H9 (cell line): ENCODE data around the gene ALDH1A2. TPM values are rescaled to one million over a fixed set of nuclear protein-coding genes. Genes with fewer than 3 reads are reported as not detected.
"Not testable (repeated sequence)": the region's sequence is repeated elsewhere in the genome, so short reads cannot be mapped to it uniquely, and the experiment has no call there.

Source experiments
- DNase-seq: peaks from one replicate; pipeline ENCODE4 v3.0.0-alpha.2; 2017
- H2AFZ ChIP-seq: one replicate; pipeline ENCODE4 v1.6.1; 2013; ENCODE audit warnings: mild to moderate bottlenecking, low read length, control low read depth, moderate library complexity
- H2AK5ac ChIP-seq: 2 replicates; pipeline ENCODE4 v1.6.1; 2013; ENCODE audit warnings: low read length, control low read depth, mixed read lengths; ENCODE audit not compliant: insufficient read length
- H2BK120ac ChIP-seq: one replicate; pipeline ENCODE4 v1.6.1; 2013; ENCODE audit warnings: low read depth, mild to moderate bottlenecking, low read length, control low read depth, inconsistent platforms; ENCODE audit not compliant: poor library complexity, severe bottlenecking
- H2BK12ac ChIP-seq: 2 replicates; pipeline ENCODE4 v1.6.1; 2013; ENCODE audit warnings: low read length, control low read depth, mixed read lengths, low read depth; ENCODE audit not compliant: insufficient read length
- H2BK15ac ChIP-seq: 2 replicates; pipeline ENCODE4 v1.6.1; 2013; ENCODE audit warnings: low read depth, low read length, control low read depth
- H2BK20ac ChIP-seq: one replicate; pipeline ENCODE4 v1.6.1; 2013; ENCODE audit warnings: low read depth, mild to moderate bottlenecking, low read length, control low read depth, inconsistent platforms; ENCODE audit not compliant: poor library complexity, severe bottlenecking
- H2BK5ac ChIP-seq: 2 replicates; pipeline ENCODE4 v1.6.1; 2013; ENCODE audit warnings: low read length, control low read depth, mixed read lengths; ENCODE audit not compliant: insufficient read length
- H3K14ac ChIP-seq: 2 replicates; pipeline ENCODE4 v1.6.1; 2013; ENCODE audit warnings: low read length, control low read depth; ENCODE audit not compliant: insufficient read depth
- H3K18ac ChIP-seq: 2 replicates; pipeline ENCODE4 v1.6.1; 2013; ENCODE audit warnings: low read depth, mild to moderate bottlenecking, mixed read lengths, low read length, control low read depth; ENCODE audit not compliant: insufficient read length
- H3K23ac ChIP-seq: 2 replicates; pipeline ENCODE4 v1.6.1; 2013; ENCODE audit warnings: low read length, control low read depth, mixed read lengths, low read depth; ENCODE audit not compliant: insufficient read length
- H3K23me2 ChIP-seq: 2 replicates; pipeline ENCODE4 v1.6.1; 2013; ENCODE audit warnings: low read depth, mild to moderate bottlenecking, mixed read lengths, low read length, control low read depth; ENCODE audit not compliant: insufficient read length, poor library complexity, severe bottlenecking
- H3K27ac ChIP-seq: 2 replicates; pipeline ENCODE4 v1.5.1; 2013; ENCODE audit warnings: low read length, control low read depth, mixed read lengths, low read depth; ENCODE audit not compliant: insufficient read length
- H3K27me3 ChIP-seq: 2 replicates; pipeline ENCODE4 v1.6.1; 2013; ENCODE audit warnings: low read length, control low read depth, inconsistent platforms; ENCODE audit not compliant: insufficient read depth
- H3K4ac ChIP-seq: 2 replicates; pipeline ENCODE4 v1.6.1; 2013; ENCODE audit warnings: low read depth, mild to moderate bottlenecking, control low read depth, inconsistent platforms, low read length, moderate library complexity
- H3K4me1 ChIP-seq: 2 replicates; pipeline ENCODE4 v1.6.1; 2013; ENCODE audit warnings: low read length, control low read depth, inconsistent platforms; ENCODE audit not compliant: insufficient read depth
- H3K4me2 ChIP-seq: 2 replicates; pipeline ENCODE4 v1.6.1; 2013; ENCODE audit warnings: low read length, control low read depth, mixed read lengths; ENCODE audit not compliant: insufficient read length, insufficient read depth
- H3K56ac ChIP-seq: 2 replicates; pipeline ENCODE4 v1.6.1; 2013; ENCODE audit warnings: low read depth, mild to moderate bottlenecking, mixed read lengths, low read length, control low read depth; ENCODE audit not compliant: insufficient read length
- H3K79me1 ChIP-seq: 2 replicates; pipeline ENCODE4 v1.6.1; 2013; ENCODE audit warnings: low read depth, mild to moderate bottlenecking, moderate library complexity, low read length, control low read depth, inconsistent platforms; ENCODE audit not compliant: insufficient read depth, poor library complexity, severe bottlenecking
- H3K79me2 ChIP-seq: 2 replicates; pipeline ENCODE4 v1.6.1; 2013; ENCODE audit warnings: low read length, control low read depth, inconsistent platforms; ENCODE audit not compliant: insufficient read depth
- H3K9ac ChIP-seq: 2 replicates; pipeline ENCODE4 v1.6.1; 2013; ENCODE audit warnings: low read length, control low read depth, mixed read lengths; ENCODE audit not compliant: insufficient read length; ENCODE audit errors: extremely low read depth
- H3K9me3 ChIP-seq: one replicate; pipeline ENCODE4 v1.6.1; 2013; ENCODE audit warnings: low read depth, low read length, inconsistent platforms; ENCODE audit not compliant: control insufficient read depth
- H3T11ph ChIP-seq: one replicate; pipeline ENCODE4 v1.6.1; 2013; ENCODE audit warnings: mild to moderate bottlenecking, low read length, control low read depth, inconsistent platforms
- H4K20me1 ChIP-seq: one replicate; pipeline ENCODE4 v1.6.1; 2013; ENCODE audit not compliant: control insufficient read depth, insufficient read length, insufficient read depth
- H4K5ac ChIP-seq: 2 replicates; pipeline ENCODE4 v1.6.1; 2013; ENCODE audit warnings: low read depth, mild to moderate bottlenecking, mixed read lengths, low read length, control low read depth; ENCODE audit not compliant: insufficient read length
- H4K8ac ChIP-seq: replicated peaks from 2 replicates; pipeline ENCODE4 v1.6.1; 2013; ENCODE audit warnings: low read length, control low read depth, mixed read lengths, low read depth; ENCODE audit not compliant: insufficient read length
- H4K91ac ChIP-seq: 2 replicates; pipeline ENCODE4 v1.6.1; 2013; ENCODE audit warnings: low read depth, mild to moderate bottlenecking, moderate library complexity, mixed read lengths, low read length, control low read depth; ENCODE audit not compliant: insufficient read length
- H3K27ac Mint-ChIP-seq, 3 experiments: 2 replicates in 2 of 3; 3 replicates in 1 of 3; pipeline ENCODE4 v1.8.0; 2020 to 2021; ENCODE audit warnings: mixed read lengths in 3 of 3, mild to moderate bottlenecking in 1 of 3, moderate library complexity in 1 of 3
- H3K27me3 Mint-ChIP-seq: 2 replicates; pipeline ENCODE4 v1.8.0; 2021; ENCODE audit warnings: low read depth, mild to moderate bottlenecking, moderate library complexity, mixed read lengths
- H3K36me3 Mint-ChIP-seq, 3 experiments: 2 replicates in 2 of 3; 3 replicates in 1 of 3; pipeline ENCODE4 v1.8.0; 2020 to 2021; ENCODE audit warnings: low read depth in 3 of 3, mixed read lengths in 3 of 3; ENCODE audit not compliant: insufficient read depth in 1 of 3
- H3K4me1 Mint-ChIP-seq, 2 experiments: 2 replicates each; pipeline ENCODE4 v1.8.0; 2020; ENCODE audit warnings: mixed read lengths in 2 of 2
- H3K4me3 Mint-ChIP-seq, 2 experiments: 2 replicates in 1 of 2; 3 replicates in 1 of 2; pipeline ENCODE4 v1.8.0; 2020 to 2021; ENCODE audit warnings: mild to moderate bottlenecking in 2 of 2, mixed read lengths in 2 of 2, moderate library complexity in 1 of 2
- H3K9me3 Mint-ChIP-seq, 2 experiments: 2 replicates in 1 of 2; 3 replicates in 1 of 2; pipeline ENCODE4 v1.8.0; 2020; ENCODE audit warnings: mild to moderate bottlenecking in 2 of 2, mixed read lengths in 2 of 2, moderate library complexity in 1 of 2
- WGBS: extraction: QIAGEN DNeasy Blood & Tissue Kit; methylation state at CpG from one replicate; pipeline ENCODE4 v1.1.7; 2013; ENCODE audit warnings: missing lambda C conversion rate, low lambda C conversion rate, mixed read lengths; ENCODE audit not compliant: insufficient read length; ENCODE audit errors: extremely low coverage; 5-methylcytosine and 5-hydroxymethylcytosine counted together
- total RNA-seq: library from RNA; stranded (reverse); gene quantifications from 2 replicates; pipeline ENCODE4 v1.2.1, GENCODE V29; 2021
- TF ChIP-seq, protein P1 (sequence below): fragments of 200-600 bp; sonication (generic); conservative IDR thresholded peaks from 3 replicates; pipeline ENCODE4 v1.8.0; 2021; ENCODE audit warnings: antibody characterized with exemption, mild to moderate bottlenecking

Gene ALDH1A2
- total RNA-seq, 1 experiment from 2014 or later, result 0.72 TPM

DNA sequence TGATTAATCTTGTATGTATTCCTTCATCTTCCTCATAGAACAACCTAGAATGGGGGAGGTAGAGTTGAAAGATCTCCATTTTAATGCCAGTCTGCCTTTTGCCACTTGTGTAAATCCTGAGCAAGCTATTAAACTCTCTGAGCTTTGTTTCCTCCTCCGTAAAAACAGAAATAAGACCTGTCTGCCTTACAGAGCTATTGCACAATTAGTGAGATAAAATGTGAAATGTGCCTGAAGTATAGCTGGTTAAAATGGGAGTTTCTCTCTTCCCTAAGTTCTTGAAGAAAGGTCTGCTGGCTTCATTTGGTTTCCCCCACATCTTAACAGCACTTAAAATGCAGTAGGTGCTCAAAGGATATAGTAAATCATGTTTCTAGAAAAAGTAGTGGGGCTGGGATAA is 19.0 kb downstream of the ALDH1A2 start:
- Histone ChIP-seq H3K4ac (no peak overlapping the region), H3K79me2 (no peaks in the 10 kb centered on the region), H3K56ac (no peak overlapping the region), H3K18ac (no peak overlapping the region), H4K8ac (no peak overlapping the region), H2BK15ac (no peak overlapping the region), H3K23me2 (no peaks in the 10 kb centered on the region), H3K9me3 (no peaks in the 10 kb centered on the region), H3K79me1 (no peaks in the 10 kb centered on the region), H4K5ac (no peak overlapping the region), H3T11ph (no peak overlapping the region), H2BK12ac (no peak overlapping the region), H2BK120ac (no peak overlapping the region), H3K9ac (no peak overlapping the region), H3K27ac (no peak overlapping the region), H3K27me3 (no peaks in the 10 kb centered on the region; the same call in 1 of the 2 replicates), H4K91ac (no peak overlapping the region), H2BK5ac (no peak overlapping the region), H3K23ac (no peak overlapping the region), H2BK20ac (no peak overlapping the region), H4K20me1 (no peaks in the 10 kb centered on the region), H2AK5ac (no peak overlapping the region), H3K4me2 (no peak overlapping the region), H3K4me1 (peaks cover 4% of the 10 kb centered on the region; the same call in 1 of the 2 replicates), H3K14ac (no peak overlapping the region), H2AFZ (no peak overlapping the region)
- Mint-ChIP-seq H3K27me3 (peaks cover 58% of the 10 kb centered on the region), H3K4me3 (no peak overlapping the region), H3K27ac (no peak overlapping the region), H3K4me1 (peaks cover 39 to 42% of the 10 kb centered on the region in 2 experiments), H3K9me3 (peaks cover 0 to 7% of the 10 kb centered on the region in 2 experiments; a peak in 1 of 5 replicates), H3K36me3 (no peaks in the 10 kb centered on the region)
- no CpG with 5 or more reads among the region's 1 CpG for WGBS
- DNase-seq, result no peak
- TF ChIP-seq, protein P1, sequence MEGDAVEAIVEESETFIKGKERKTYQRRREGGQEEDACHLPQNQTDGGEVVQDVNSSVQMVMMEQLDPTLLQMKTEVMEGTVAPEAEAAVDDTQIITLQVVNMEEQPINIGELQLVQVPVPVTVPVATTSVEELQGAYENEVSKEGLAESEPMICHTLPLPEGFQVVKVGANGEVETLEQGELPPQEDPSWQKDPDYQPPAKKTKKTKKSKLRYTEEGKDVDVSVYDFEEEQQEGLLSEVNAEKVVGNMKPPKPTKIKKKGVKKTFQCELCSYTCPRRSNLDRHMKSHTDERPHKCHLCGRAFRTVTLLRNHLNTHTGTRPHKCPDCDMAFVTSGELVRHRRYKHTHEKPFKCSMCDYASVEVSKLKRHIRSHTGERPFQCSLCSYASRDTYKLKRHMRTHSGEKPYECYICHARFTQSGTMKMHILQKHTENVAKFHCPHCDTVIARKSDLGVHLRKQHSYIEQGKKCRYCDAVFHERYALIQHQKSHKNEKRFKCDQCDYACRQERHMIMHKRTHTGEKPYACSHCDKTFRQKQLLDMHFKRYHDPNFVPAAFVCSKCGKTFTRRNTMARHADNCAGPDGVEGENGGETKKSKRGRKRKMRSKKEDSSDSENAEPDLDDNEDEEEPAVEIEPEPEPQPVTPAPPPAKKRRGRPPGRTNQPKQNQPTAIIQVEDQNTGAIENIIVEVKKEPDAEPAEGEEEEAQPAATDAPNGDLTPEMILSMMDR, result no peak

DNA sequence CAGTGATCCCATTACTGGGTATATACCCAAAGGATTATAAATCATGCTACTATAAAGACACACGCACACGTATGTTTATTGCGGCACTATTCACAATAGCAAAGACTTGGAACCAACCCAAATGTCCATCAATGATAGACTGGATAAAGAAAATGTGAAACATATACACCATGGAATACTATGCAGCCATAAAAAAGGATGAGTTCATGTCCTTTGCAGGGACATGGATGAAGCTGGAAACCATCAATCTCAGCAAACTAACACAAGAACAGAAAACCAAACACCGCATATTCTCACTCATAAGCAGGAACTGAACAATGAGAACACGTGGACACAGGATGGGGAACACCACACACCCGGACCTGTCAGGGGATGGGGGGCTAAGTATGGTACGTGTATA is 20.1 kb downstream of the ALDH1A2 start:
- H2BK12ac ChIP-seq, H3K27me3 ChIP-seq, H2BK120ac ChIP-seq, H2AK5ac ChIP-seq, H3K18ac ChIP-seq, H3K27ac ChIP-seq, H4K20me1 ChIP-seq, H3K9ac ChIP-seq, H2BK5ac ChIP-seq, H3K27ac Mint-ChIP-seq, H3K56ac ChIP-seq, H3T11ph ChIP-seq, H4K8ac ChIP-seq, H3K9me3 Mint-ChIP-seq, H2BK20ac ChIP-seq, H2BK15ac ChIP-seq, H3K14ac ChIP-seq, H4K91ac ChIP-seq, DNase-seq, H3K79me1 ChIP-seq, H2AFZ ChIP-seq, H3K9me3 ChIP-seq, H3K4me1 ChIP-seq, H3K4me3 Mint-ChIP-seq, H3K23me2 ChIP-seq, H3K4me2 ChIP-seq, H3K23ac ChIP-seq, H3K36me3 Mint-ChIP-seq, H4K5ac ChIP-seq, H3K79me2 ChIP-seq, H3K4ac ChIP-seq: not testable (repeated sequence)
- Mint-ChIP-seq H3K27me3 (peaks cover 58% of the 10 kb centered on the region), H3K4me1 (peaks cover 30 to 31% of the 10 kb centered on the region in 2 experiments)
- no CpG with 5 or more reads among the region's 7 CpGs for WGBS
